Heart right ventricle (tissue), 16 donors: ENCODE data around the gene STAMBPL1. TPM values are rescaled to one million over a fixed set of nuclear protein-coding genes. Genes with fewer than 3 reads are reported as not detected.
"Not testable (repeated sequence)": the region's sequence is repeated elsewhere in the genome, so short reads cannot be mapped to it uniquely, and the experiment has no call there.

Source experiments
- ATAC-seq, 8 donors: fragments of 200-7000 bp; cut with Tn5 transposase; one replicate each; pipeline ENCODE4 v1.9.1; 2020; ENCODE audit warnings: mild to moderate bottlenecking in 8 of 8, moderate library complexity in 8 of 8, moderate number of reproducible peaks in 1 of 8
- DNase-seq, 2 donors: peaks; one replicate each; pipeline ENCODE4 v3.0.0-alpha.2; 2020
- H3K27ac ChIP-seq, 10 donors: fragments of 200-600 bp; sonication (generic) in 2 of 10; one replicate each; pipeline versions ENCODE4 v1.5.0 to v1.8.0; 2020 to 2022; ENCODE audit warnings: mild to moderate bottlenecking in 3 of 10
- H3K27me3 ChIP-seq, 7 donors: fragments of 200-600 bp; one replicate each; pipeline ENCODE4 v1.8.0; 2021 to 2022; ENCODE audit warnings: mild to moderate bottlenecking in 2 of 7
- H3K36me3 ChIP-seq, 9 donors: fragments of 200-600 bp; sonication (generic) in 1 of 9; one replicate each; pipeline versions ENCODE4 v1.5.0 to v1.8.0; 2020 to 2022; ENCODE audit warnings: mild to moderate bottlenecking in 2 of 9
- H3K4me1 ChIP-seq, 9 donors: fragments of 200-600 bp; sonication (generic) in 1 of 9; one replicate each; pipeline versions ENCODE4 v1.5.0 to v1.8.0; 2020 to 2022; ENCODE audit warnings: mild to moderate bottlenecking in 4 of 9
- H3K4me3 ChIP-seq, 10 donors: fragments of 200-600 bp; sonication (generic) in 2 of 10; one replicate each; pipeline versions ENCODE4 v1.5.0 to v1.8.0; 2020 to 2022; ENCODE audit warnings: mild to moderate bottlenecking in 7 of 10, moderate library complexity in 2 of 10
- H3K9me3 ChIP-seq, 11 donors: fragments of 200-600 bp in 10 of 11; sonication (generic) in 2 of 11; one replicate each; pipeline versions ENCODE4 v1.5.0 to v1.8.0; 2013 to 2022; ENCODE audit warnings: mild to moderate bottlenecking in 2 of 11, control low read depth in 1 of 11, moderate library complexity in 1 of 11
- CTCF ChIP-seq, 9 donors: fragments of 200-600 bp; sonication (generic) in 2 of 9; IDR thresholded peaks; one replicate each; pipeline versions ENCODE4 v1.5.0 to v1.8.0; 2021 to 2022; ENCODE audit warnings: antibody characterized with exemption in 9 of 9, mild to moderate bottlenecking in 5 of 9, moderate library complexity in 1 of 9
- WGBS, 2 donors: extraction: QIAGEN DNeasy Blood & Tissue Kit; methylation state at CpG; one replicate each; pipeline ENCODE4 v1.1.7; 2013; ENCODE audit warnings: inconsistent platforms in 1 of 2; 5-methylcytosine and 5-hydroxymethylcytosine counted together
- intact Hi-C, 10 donors: fragments of 100-400 bp; cut with DNase I; formaldehyde crosslinking; loops; one replicate each; pipeline versions ENCODE4 v1.11.1 to v1.14.2; 2022
- polyA plus RNA-seq, 2 donors: library from polyadenylated mRNA; stranded (reverse); fragments of 200-250 nt; gene quantifications; one replicate each; pipeline ENCODE4 v1.2.3, GENCODE V29; 2013
- total RNA-seq, 10 donors: library from RNA; stranded (reverse); fragmentation: NEBNext Ultra II Directional in 3 of 10; extraction: Animal tissue kit (Norgen Biotek cat#: 25700) in 3 of 10; gene quantifications; one replicate each; pipeline versions ENCODE4 v1.2.1 to v1.2.4, GENCODE V29; 2021 to 2023
- donor health status: Arrhythmogenic right ventricular cardiomyopathy.
- donor health status: ischemic (EF 13 %, LVEDD 7.1; RV severe dilation, severe dysfunction).
- donor health status: healthy with polysubstance abuse.
- donor health status: DM: no; HTN: yes; CAD: no.
- donor health status: DM: no; HTN: no; CAD: no.
- donor health status: ischemic (EF 25% LVEDD 6.9; RV normal size, moderate dysfunction).
- donor health status: ischemic (EF 25% LVEDD 5.7; RV mildly dilated, moderate dysfunction).
- donor health status: healthy.
- donor health status: DM: yes; HTN: yes; CAD: no.
- donor health status: Ischemic cardiomyopathy.
- donor health status: ischemic (EF 35%, LVEDD 5.7; RV mildly dilated, moderate dysfunction).
- donor health status: nonischemic (EF 11% LVEDD 7.7; RV severe dilation, severe dysfunction).
- donor health status: DM: yes; HTN: yes; CAD: no.
- donor health status: PGD.
- donor health status: ischemic (EF 29% LVEDD 5.4; RV normal size, mild dysfunction).
- donor health status: nonischemic (EF 23%, LVEDD 6.1; RV moderate dilation, normal function).

The STAMBPL1 gene
- total and polyA plus RNA-seq, 12 donors, result 0.94 to 3.3 (median 2.7) TPM

GRCh38 chr10:88833156-88833555, 46.9 kb upstream of the STAMBPL1 start:
- intact Hi-C loops, result loop anchor here in 5 of 10 donors (10.0 kb wide), 2 partner anchors 152 to 382 kb away; no protein-coding TSS in a partner anchor
- TF ChIP-seq CTCF (IDR thresholded peaks at IDR 0.05), result no peak
- WGBS, 2 donors, result 92 to 97% methylated on average over 2 of the region's 2 CpGs

DNA sequence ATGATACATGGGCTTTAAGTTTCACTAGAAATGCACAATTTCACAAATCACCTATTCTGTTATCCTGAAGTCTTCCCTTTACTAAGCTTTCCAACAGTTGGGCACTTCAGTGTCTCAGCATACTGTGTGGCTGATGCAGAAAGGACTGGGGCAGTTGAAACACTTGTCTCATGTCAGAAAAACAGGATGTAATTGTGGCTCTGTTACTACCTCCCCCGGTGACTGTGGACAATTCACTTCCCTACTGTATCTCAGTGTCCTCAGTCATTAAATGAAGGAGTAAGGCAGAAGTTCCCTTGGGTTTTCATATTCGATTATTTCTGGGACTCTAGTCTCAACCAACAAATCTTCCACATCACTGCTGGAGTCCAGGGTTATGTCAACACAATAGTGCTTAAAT, 46.3 kb upstream of the STAMBPL1 start:
- peaks cover 0 to 30% (median 0%) of the 10 kb centered on the region in 9 donors for H3K4me1 ChIP-seq
- no peak for TF ChIP-seq CTCF (IDR thresholded peaks at IDR 0.05)
- WGBS, 2 donors, result 39 to 50% methylated on average over 2 of the region's 2 CpGs
- DNase-seq, result no peak
- no peaks in the 10 kb centered on the region for H3K9me3 ChIP-seq
- peaks cover 0 to 13% (median 0%) of the 10 kb centered on the region in 7 donors for H3K27me3 ChIP-seq
- H3K27ac ChIP-seq, result peak overlapping the region in 1 of 10 donors; percentile 63
- ATAC-seq, result peak in 2 of 8 donors; percentile 20 to 51
- no peaks in the 10 kb centered on the region for H3K36me3 ChIP-seq
- no peak overlapping the region for H3K4me3 ChIP-seq
- intact Hi-C loops, result loop anchor here in 5 of 10 donors (2.0 to 10.0 kb wide), 4 partner anchors 97 to 381 kb away; no protein-coding TSS in a partner anchor

More at GRCh38 chr10:88833156-88833555, 46.9 kb upstream of the STAMBPL1 start:
- H3K27ac ChIP-seq, result peak overlapping the region in 1 of 10 donors; percentile 63
- H3K9me3 ChIP-seq, result no peaks in the 10 kb centered on the region
- no peak for ATAC-seq
- no peak for DNase-seq
- H3K4me1 ChIP-seq, result peaks cover 0 to 29% (median 0%) of the 10 kb centered on the region in 9 donors
- no peaks in the 10 kb centered on the region for H3K36me3 ChIP-seq
- H3K4me3 ChIP-seq, result no peak overlapping the region
- H3K27me3 ChIP-seq, result peaks cover 0 to 13% (median 0%) of the 10 kb centered on the region in 7 donors

GRCh38 chr10:88835096-88835909, 44.7 kb upstream of the STAMBPL1 start:
- peaks cover 0 to 13% (median 0%) of the 10 kb centered on the region in 7 donors for H3K27me3 ChIP-seq
- H3K4me1 ChIP-seq, result peaks cover 0 to 36% (median 0%) of the 10 kb centered on the region in 9 donors
- H3K36me3 ChIP-seq, result no peaks in the 10 kb centered on the region
- no peak overlapping the region for H3K4me3 ChIP-seq
- 17 to 20% methylated on average over 10 of the region's 10 CpGs for WGBS, 2 donors
- TF ChIP-seq CTCF (IDR thresholded peaks at IDR 0.05), result peak; percentile 77 to 94 (median 88)
- peak; percentile 85 to 90 for DNase-seq
- peak; percentile 80 to 97 (median 94) for ATAC-seq
- H3K27ac ChIP-seq, result peak overlapping the region in 1 of 10 donors; percentile 63
- intact Hi-C loops, result loop anchor here (1.0 to 10.0 kb wide), 14 partner anchors 42 to 382 kb away; partner anchors contain the start of genes FAS (in 2 of the 10) and STAMBPL1 (in 2 of the 10)
- H3K9me3 ChIP-seq, result no peaks in the 10 kb centered on the region

DNA sequence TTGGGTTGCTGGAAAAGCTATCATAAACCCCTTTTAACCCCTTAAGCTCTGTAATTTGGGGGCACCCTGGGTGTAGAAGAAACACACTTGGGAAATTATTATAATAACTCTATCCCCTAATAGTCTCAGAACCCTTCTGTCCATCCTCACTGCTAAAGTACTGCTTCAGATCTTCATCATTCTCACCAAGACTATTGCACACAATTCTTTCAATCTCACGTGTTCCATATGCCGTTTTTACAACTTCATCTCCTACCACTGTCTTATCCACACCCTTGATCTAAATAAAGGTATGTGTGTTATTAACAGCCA, 44.2 kb upstream of the STAMBPL1 start:
- H3K27me3 ChIP-seq, result peaks cover 0 to 9% (median 0%) of the 10 kb centered on the region in 7 donors
- ATAC-seq (peak in 3 of 8 donors; percentile 10 to 12 (median 11)), DNase-seq (no peak)
- no peak overlapping the region for H3K27ac ChIP-seq
- H3K36me3 ChIP-seq, result no peaks in the 10 kb centered on the region
- H3K9me3 ChIP-seq, result no peaks in the 10 kb centered on the region
- intact Hi-C loops, result loop anchor here (1.0 to 10.0 kb wide), 15 partner anchors 41 to 381 kb away; partner anchors contain the start of genes FAS (in 2 of the 10) and STAMBPL1 (in 2 of the 10)
- 10 to 14% methylated on average over 2 of the region's 2 CpGs for WGBS, 2 donors
- no peak overlapping the region for H3K4me3 ChIP-seq
- peak in 2 of 9 donors; percentile 1 to 37 for TF ChIP-seq CTCF (IDR thresholded peaks at IDR 0.05)
- peaks cover 0 to 42% (median 0%) of the 10 kb centered on the region in 9 donors for H3K4me1 ChIP-seq

GRCh38 chr10:88837632-88838031, 42.4 kb upstream of the STAMBPL1 start:
- H3K9me3 ChIP-seq, H3K27me3 ChIP-seq, H3K27ac ChIP-seq, H3K4me3 ChIP-seq, ATAC-seq, DNase-seq, H3K36me3 ChIP-seq: not testable (repeated sequence)
- intact Hi-C loops, result loop anchor here (1.0 to 10.0 kb wide), 12 partner anchors 40 to 380 kb away; partner anchors contain the start of genes FAS (in 2 of the 10) and STAMBPL1 (in 2 of the 10)
- peaks cover 0 to 52% (median 0%) of the 10 kb centered on the region in 9 donors for H3K4me1 ChIP-seq
